Right lobe of liver (tissue), 4 donors: ENCODE measurements around the gene ZMIZ1.

ENCODE experiments used
- CTCF ChIP-seq, 4 donors: fragments of 200-600 bp in 3 of 4; fragments of 450-650 bp in 1 of 4; IDR thresholded peaks; one replicate each; pipeline versions ENCODE4 v1.5.1 to v1.8.0; 2016 to 2022; ENCODE audit warnings: antibody characterized with exemption in 4 of 4, mild to moderate bottlenecking in 2 of 4
- POLR2A ChIP-seq: fragments of 450-650 bp; IDR thresholded peaks from one replicate; pipeline ENCODE4 v1.6.1; 2017; ENCODE audit warnings: antibody characterized with exemption, mild to moderate bottlenecking
- donor health status: DM: no; HTN: no; CAD: no.
- donor health status: DM: no; HTN: no; CAD: no.
- donor health status: DM: no; HTN: yes; CAD: no.

GRCh38 chr10:79335470-79336235 lies 266.9 kb downstream of the ZMIZ1 start:
- TF ChIP-seq CTCF (IDR thresholded peaks at IDR 0.05) (no peak), POLR2A (no peak)
